ENCODE results near the gene FAM81B. TPM values are rescaled to one million over a fixed set of nuclear protein-coding genes. Genes with fewer than 3 reads are reported as not detected.

The FAM81B gene
- total and polyA plus RNA-seq, 3 donors from 2014 or later: 27.1 to 65.2 (median 63.3) TPM

DNA sequence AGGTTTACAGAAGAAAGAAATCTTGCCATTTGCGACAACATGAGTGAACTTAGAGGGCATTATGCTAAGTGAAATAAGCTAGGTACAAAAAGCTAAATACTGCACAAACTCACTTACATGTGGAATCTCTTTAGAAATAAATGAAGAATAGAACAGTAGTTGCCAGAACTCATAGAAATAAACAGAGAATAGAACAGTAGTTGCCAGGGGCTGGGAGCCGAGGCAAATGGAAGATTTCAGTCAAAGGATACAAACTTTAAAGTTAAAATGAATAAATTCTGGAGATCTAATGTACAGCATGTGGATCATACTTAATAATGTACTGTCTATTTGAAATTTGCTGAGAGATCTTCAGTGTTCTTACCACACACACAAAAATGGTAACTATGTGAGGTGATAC lies 63.4 kb downstream of the FAM81B start:
- Histone ChIP-seq H3K27me3 (no peaks in the 10 kb centered on the region), H3K4me3 (no peak overlapping the region), H3K27ac (no peak overlapping the region), H3K9me3 (no peaks in the 10 kb centered on the region), H3K4me1 (no peaks in the 10 kb centered on the region), H3K36me3 (ENCODE audit: low read depth, missing control alignments) (no peaks in the 10 kb centered on the region)
- no peak for DNase-seq
- WGBS, 2 donors: 92 to 94% methylated on average over 2 of the region's 2 CpGs
- intact Hi-C loops (cut with DNase I; ENCODE audit: low total_unique reads): no loop called here
- TF ChIP-seq, protein P1, sequence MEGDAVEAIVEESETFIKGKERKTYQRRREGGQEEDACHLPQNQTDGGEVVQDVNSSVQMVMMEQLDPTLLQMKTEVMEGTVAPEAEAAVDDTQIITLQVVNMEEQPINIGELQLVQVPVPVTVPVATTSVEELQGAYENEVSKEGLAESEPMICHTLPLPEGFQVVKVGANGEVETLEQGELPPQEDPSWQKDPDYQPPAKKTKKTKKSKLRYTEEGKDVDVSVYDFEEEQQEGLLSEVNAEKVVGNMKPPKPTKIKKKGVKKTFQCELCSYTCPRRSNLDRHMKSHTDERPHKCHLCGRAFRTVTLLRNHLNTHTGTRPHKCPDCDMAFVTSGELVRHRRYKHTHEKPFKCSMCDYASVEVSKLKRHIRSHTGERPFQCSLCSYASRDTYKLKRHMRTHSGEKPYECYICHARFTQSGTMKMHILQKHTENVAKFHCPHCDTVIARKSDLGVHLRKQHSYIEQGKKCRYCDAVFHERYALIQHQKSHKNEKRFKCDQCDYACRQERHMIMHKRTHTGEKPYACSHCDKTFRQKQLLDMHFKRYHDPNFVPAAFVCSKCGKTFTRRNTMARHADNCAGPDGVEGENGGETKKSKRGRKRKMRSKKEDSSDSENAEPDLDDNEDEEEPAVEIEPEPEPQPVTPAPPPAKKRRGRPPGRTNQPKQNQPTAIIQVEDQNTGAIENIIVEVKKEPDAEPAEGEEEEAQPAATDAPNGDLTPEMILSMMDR (IDR thresholded peaks at IDR 0.05): no peak
- no peak for TF ChIP-seq POLR2A (IDR thresholded peaks at IDR 0.05)

DNA sequence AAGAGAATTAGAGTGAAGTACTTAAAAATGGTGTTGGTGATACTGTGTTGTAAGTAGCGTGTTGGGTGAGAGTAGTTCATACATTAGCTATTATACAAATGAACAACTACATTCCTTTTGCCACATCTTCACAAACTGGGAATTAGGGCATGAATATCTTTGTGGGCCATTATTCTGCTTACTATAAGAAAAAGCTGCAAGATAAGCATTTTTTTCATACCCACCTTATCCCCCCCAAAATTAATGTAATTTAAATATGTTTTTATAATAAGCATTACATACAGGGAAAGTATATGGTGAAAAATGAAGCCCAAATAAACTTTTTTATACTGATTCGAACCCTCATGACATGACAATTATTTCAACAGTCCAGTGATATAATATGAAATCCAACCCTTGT lies 69.5 kb downstream of the FAM81B start:
- TF ChIP-seq POLR2A (IDR thresholded peaks at IDR 0.05): no peak
- TF ChIP-seq, protein P1 (IDR thresholded peaks at IDR 0.05): no peak
- no peak overlapping the region for H3K27ac ChIP-seq
- no peak for DNase-seq
- no peak overlapping the region for H3K4me3 ChIP-seq
- H3K36me3 ChIP-seq (ENCODE audit: low read depth, missing control alignments): no peaks in the 10 kb centered on the region
- no peaks in the 10 kb centered on the region for H3K27me3 ChIP-seq
- no peaks in the 10 kb centered on the region for H3K9me3 ChIP-seq
- 91 to 95% methylated on average over 2 of the region's 2 CpGs for WGBS, 2 donors
- no peaks in the 10 kb centered on the region for H3K4me1 ChIP-seq
- intact Hi-C loops (cut with DNase I; ENCODE audit: low total_unique reads): no loop called here

DNA sequence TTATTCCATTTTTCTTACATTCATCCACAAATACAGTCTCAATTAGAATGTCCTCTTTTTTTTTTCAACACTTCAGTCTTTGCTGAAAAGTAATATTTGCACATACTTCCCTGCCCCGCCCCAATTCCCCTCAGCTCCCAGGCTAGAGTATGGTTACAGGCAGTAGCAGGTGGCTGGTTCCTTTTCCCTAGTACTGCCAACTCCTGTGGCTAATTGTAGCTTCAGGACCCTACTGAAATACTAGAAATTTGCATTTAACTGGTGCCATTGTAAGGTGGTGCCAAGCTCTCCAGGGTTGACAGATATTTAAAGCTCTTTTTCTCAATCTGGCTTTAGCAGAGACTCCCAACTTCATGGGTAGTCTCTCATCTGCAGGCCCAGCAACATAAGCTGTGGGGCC lies 80.3 kb downstream of the FAM81B start:
- H3K36me3 ChIP-seq (ENCODE audit: low read depth, missing control alignments): no peaks in the 10 kb centered on the region

DNA sequence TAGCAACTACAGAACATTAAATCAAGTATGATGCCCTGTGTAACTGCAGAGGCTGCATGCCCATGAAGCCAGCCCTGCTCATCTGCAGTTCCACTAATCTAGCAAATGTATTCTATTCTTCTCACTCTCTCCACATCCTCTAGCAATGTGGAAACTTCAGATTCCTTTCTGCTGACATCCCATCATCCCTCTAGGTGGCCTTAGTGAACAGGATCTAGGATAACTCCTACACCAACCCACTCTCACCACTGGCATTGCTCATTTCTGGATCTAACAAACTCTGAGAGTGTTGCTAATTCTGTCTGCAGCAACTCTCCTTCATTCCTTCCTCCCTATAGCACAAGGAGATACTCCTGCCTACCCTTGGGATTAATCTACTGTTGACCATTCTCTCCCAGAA lies 80.8 kb downstream of the FAM81B start:
- H3K4me1 ChIP-seq: no peaks in the 10 kb centered on the region
- no peak overlapping the region for H3K4me3 ChIP-seq
- no peak for DNase-seq
- H3K27ac ChIP-seq: no peak overlapping the region
- intact Hi-C loops (cut with DNase I; ENCODE audit: low total_unique reads): no loop called here
- TF ChIP-seq, protein P1 (IDR thresholded peaks at IDR 0.05): no peak
- H3K9me3 ChIP-seq: no peaks in the 10 kb centered on the region
- H3K27me3 ChIP-seq: no peaks in the 10 kb centered on the region
- H3K36me3 ChIP-seq (ENCODE audit: low read depth, missing control alignments): no peaks in the 10 kb centered on the region

More for the DNA sequence above, 80.3 kb downstream of the FAM81B start:
- DNase-seq: no peak
- H3K4me3 ChIP-seq: no peak overlapping the region
- no peaks in the 10 kb centered on the region for H3K27me3 ChIP-seq
- no peaks in the 10 kb centered on the region for H3K9me3 ChIP-seq
- intact Hi-C loops (cut with DNase I; ENCODE audit: low total_unique reads): no loop called here
- TF ChIP-seq POLR2A (IDR thresholded peaks at IDR 0.05): no peak
- TF ChIP-seq, protein P1 (IDR thresholded peaks at IDR 0.05): no peak
- 94 to 100% methylated on average over 1 of the region's 1 CpG for WGBS, 2 donors
- H3K27ac ChIP-seq: no peak overlapping the region
- no peaks in the 10 kb centered on the region for H3K4me1 ChIP-seq

GRCh38 chr5:95484421-95484820 lies 93.3 kb downstream of the FAM81B start:
- no peak for TF ChIP-seq POLR2A (IDR thresholded peaks at IDR 0.05)
- TF ChIP-seq, protein P1 (IDR thresholded peaks at IDR 0.05): no peak
- Histone ChIP-seq H3K36me3 (ENCODE audit: low read depth, missing control alignments) (no peaks in the 10 kb centered on the region), H3K4me1 (no peaks in the 10 kb centered on the region), H3K4me3 (no peak overlapping the region), H3K27ac (no peak overlapping the region), H3K9me3 (no peaks in the 10 kb centered on the region), H3K27me3 (no peaks in the 10 kb centered on the region)
- WGBS, 2 donors: 93 to 96% methylated on average over 7 of the region's 7 CpGs
- intact Hi-C loops (cut with DNase I; ENCODE audit: low total_unique reads): no loop called here
- no peak for DNase-seq
